ENCODE results near the gene ARIH2. TPM values are rescaled to one million over a fixed set of nuclear protein-coding genes. Genes with fewer than 3 reads are reported as not detected.

ARIH2 gene
- polyA plus RNA-seq, 4 donors: 57.0 to 99.7 (median 78.8) TPM

DNA sequence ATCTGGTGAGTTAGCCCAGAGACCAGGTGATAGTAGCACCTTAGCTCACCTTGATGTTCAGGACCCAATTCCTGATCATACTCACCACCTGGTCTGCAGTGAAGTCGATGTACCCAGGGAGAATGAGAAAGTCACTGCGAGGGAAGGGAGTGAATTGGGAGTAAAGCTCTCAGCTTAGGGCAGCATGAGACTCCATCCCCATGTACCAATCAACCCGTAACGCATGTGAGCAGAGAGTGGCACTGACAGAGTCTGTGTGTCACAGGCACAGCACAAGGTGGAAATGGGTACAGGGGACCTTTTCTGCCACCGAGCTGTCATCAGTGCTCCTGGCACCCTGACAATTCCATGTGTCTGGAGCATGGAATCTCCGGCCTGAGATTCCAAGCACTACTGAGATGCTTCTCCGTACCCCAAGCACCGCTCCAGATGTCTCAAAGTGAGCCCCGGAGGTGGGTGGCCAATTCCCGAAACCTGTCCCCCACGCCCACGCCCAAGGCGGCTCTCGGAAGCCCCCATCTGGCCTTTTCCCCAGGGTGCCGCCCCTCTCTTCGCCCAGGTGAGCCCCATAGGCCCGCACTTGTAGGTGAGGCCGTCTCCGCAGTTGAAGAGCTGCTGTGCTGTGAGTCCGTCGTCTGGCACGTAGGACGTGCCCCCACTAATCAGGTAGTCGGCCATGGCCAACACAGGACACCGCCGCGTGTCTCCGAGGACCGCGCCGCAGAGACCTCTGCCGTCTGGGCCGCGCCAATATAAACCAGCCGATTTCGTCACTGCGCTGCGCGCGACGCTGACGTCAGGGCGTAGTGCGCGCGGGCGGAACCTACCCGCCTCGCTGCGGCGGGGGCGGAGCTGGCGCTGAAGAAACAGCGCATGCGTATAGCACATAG is 110.3 kb downstream of the ARIH2 start, which contains the start of gene IMPDH2:
IMPDH2 (minus strand) TSS at position 726 of the 890 bp plus-strand sequence; CDS start at position 678, 48 bp downstream.
- DNase-seq (ENCODE audit: low read depth in 4 of 4, low spot score in 2 of 4): peak in 3 of 4 donors; percentile 86 to 93 (median 90)

DNA sequence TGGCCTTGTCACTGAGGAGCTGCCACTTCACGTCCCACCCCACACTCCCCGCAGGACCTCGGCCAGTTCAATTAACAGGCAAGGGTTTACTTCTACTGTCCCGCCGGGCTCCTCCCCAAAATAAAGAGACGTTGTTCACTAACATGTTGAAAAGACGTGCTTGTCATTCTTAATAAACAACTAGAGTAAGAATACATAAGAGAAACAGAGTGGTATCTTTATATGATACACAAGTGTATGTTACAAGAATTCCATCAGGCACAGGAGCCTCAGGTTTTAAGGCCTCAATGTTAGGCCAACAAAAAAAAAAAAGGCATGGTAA is 110.9 kb downstream of the ARIH2 start:
- no peak for DNase-seq (ENCODE audit: low read depth in 4 of 4, low spot score in 2 of 4)

DNA sequence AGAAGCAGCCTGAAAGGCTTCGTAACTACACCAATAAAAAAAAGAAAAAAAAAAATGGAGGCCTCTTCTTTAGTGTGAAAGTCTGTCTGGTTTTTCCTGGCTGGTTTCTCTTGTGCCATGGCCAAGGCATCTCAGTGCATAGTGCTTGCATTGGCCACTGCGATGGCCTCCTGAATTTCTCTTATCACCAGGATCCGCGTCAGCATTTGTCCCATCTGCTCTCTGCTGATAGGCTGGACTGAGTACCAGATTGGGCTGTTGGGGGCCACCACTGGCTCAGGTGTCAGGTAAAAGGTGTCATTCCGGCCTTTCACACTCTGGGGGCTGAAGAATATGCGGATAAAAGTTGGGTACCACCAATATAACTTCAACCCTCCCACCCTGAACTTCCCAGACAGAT is 111.7 kb downstream of the ARIH2 start:
- no peak for DNase-seq (ENCODE audit: low read depth in 4 of 4, low spot score in 2 of 4)

DNA sequence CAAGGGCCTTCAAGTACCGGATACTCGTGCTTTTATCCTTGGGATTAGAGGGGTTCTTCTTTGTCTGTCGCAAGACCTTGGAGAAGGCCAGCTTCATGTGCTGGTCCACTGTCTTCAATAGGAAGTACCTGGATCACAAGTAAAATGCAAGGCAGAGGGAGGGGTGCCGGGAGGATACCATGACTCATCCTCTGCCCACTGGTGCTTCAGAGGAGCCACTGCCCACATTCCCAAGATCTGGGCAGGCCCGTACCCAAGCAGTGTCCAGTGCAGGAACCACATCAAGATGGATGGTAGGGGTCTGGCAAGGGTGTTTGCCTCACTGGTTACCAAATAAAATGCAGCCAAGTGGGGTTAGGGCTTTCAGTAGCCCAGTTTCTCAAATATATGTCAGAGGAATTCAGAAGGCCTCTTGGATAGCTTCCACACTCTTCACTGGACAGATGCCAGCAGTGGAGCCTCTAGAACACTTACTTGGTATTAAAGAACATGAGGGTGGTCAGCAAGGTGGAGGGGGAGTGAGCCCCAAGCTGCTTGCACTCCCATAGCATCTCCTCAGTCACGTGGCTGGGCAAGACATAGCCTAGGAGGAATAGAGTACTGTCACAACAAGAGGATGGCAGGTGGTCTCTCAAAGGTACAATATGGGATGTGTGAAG is 114.1 kb downstream of the ARIH2 start:
- no peak for DNase-seq (ENCODE audit: low read depth in 4 of 4, low spot score in 2 of 4)

DNA sequence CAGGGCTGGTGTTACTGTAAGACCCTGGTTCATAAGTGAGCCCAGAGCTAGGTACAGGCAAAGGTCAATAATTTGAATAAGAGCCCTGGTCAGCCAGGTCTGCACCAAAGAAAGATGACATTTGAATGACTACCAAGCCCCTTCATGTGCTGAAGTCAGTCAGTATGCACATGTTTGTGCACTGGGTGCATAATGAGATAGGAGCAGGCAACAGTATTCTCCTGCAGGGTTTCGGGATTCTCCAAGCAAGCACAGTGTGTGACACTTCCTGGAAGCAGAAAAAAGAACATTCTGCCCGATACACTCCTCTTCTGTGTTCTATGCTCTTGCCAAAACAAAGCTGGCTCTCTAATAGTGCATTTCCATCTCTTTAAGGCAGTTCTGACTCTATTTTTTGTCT is 116.0 kb downstream of the ARIH2 start:
- DNase-seq (ENCODE audit: low read depth in 4 of 4, low spot score in 2 of 4): no peak

DNA sequence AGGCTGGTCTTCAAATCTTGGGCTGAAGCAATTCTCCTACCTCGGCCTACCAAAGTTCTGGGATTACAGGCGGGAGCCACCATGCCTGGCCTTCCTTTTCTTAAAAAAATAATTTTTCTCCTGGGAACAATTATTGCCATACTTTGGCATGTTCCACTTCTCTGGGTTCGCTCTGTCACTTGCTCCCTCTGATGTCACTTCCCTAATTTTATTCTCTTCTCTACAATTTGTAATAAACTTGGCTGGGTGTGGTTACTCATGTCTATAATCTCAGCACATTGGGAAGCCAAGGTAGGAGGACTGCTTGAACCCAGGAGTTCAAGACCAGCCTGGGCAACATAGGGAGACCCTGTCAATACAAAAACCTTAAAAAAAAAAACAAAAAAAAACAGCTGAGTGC is 116.6 kb downstream of the ARIH2 start:
- DNase-seq (ENCODE audit: low read depth in 4 of 4, low spot score in 2 of 4): no peak

Other genes starting within 250 kb of the ARIH2 start
- 10 to 100 TPM; 14.3 to 24.0 (median 20.5) TPM for gene NCKIPSD, start 232.9 kb upstream of the ARIH2 start, polyA plus RNA-seq (ENCODE audit: insufficient read length in 4 of 4)
- 100 to 1,000 TPM; 182 to 311 (median 218) TPM for gene IP6K2, start 201.6 kb upstream of the ARIH2 start, polyA plus RNA-seq (ENCODE audit: insufficient read length in 4 of 4)
- 10 to 100 TPM; 38.3 to 47.7 (median 42.8) TPM for gene PRKAR2A, start 71.0 kb upstream of the ARIH2 start, polyA plus RNA-seq (ENCODE audit: insufficient read length in 4 of 4)
- gene SLC25A20, start 20.0 kb upstream of the ARIH2 start, polyA plus RNA-seq (ENCODE audit: insufficient read length in 4 of 4): 10 to 100 TPM; 16.8 to 20.8 (median 18.2) TPM
- gene P4HTM, start 71.4 kb downstream of the ARIH2 start, polyA plus RNA-seq (ENCODE audit: insufficient read length in 4 of 4): 10 to 100 TPM; 44.9 to 55.0 (median 50.2) TPM
- gene WDR6, start 88.5 kb downstream of the ARIH2 start, polyA plus RNA-seq (ENCODE audit: insufficient read length in 4 of 4): 100 to 1,000 TPM; 155 to 242 (median 204) TPM
- gene DALRD3, start 99.7 kb downstream of the ARIH2 start, polyA plus RNA-seq (ENCODE audit: insufficient read length in 4 of 4): 10 to 100 TPM; 71.4 to 77.9 (median 74.9) TPM
- 10 to 100 TPM; 60.5 to 91.6 (median 74.7) TPM for gene NDUFAF3, start 103.3 kb downstream of the ARIH2 start, polyA plus RNA-seq (ENCODE audit: insufficient read length in 4 of 4)
- gene IMPDH2, start 110.6 kb downstream of the ARIH2 start, polyA plus RNA-seq (ENCODE audit: insufficient read length in 4 of 4): 100 to 1,000 TPM; 206 to 227 (median 217) TPM
- 10 to 100 TPM; 77.5 to 97.9 (median 82.8) TPM for gene QRICH1, start 175.2 kb downstream of the ARIH2 start, polyA plus RNA-seq (ENCODE audit: insufficient read length in 4 of 4)
- 100 to 1,000 TPM; 286 to 312 (median 308) TPM for gene QARS1, start 185.9 kb downstream of the ARIH2 start, polyA plus RNA-seq (ENCODE audit: insufficient read length in 4 of 4)
- 10 to 100 TPM; 55.2 to 63.2 (median 59.1) TPM for gene USP19, start 202.0 kb downstream of the ARIH2 start, polyA plus RNA-seq (ENCODE audit: insufficient read length in 4 of 4)
- 100 to 1,000 TPM; 362 to 429 (median 394) TPM for gene LAMB2, start 214.2 kb downstream of the ARIH2 start, polyA plus RNA-seq (ENCODE audit: insufficient read length in 4 of 4)
- 10 to 100 TPM; 23.4 to 34.1 (median 27.7) TPM for gene CCDC71, start 247.5 kb downstream of the ARIH2 start, polyA plus RNA-seq (ENCODE audit: insufficient read length in 4 of 4)

Data from left renal cortex interstitium (tissue), 4 donors.